HG03097 (cell line): ENCODE data around the gene CFAP107.

Source experiments
- ATAC-seq: cut with Tn5 transposase; IDR thresholded peaks from one replicate; pipeline ENCODE4 v1.9.1; 2021; ENCODE audit not compliant: unreplicated experiment, low FRiP score

The CFAP107 gene

GRCh38 chr1:12739613-12740012 is 6.4 kb upstream of the CFAP107 start:
- ATAC-seq = no peak

- no peak for ATAC-seq
Observed at GRCh38 chr1:12741946-12742345, 4.1 kb upstream of the CFAP107 start.

- ATAC-seq = no peak
Observed at GRCh38 chr1:12745126-12745991, 641 bp upstream of the CFAP107 start.

GRCh38 chr1:12748778-12749355 is 2.9 kb downstream of the CFAP107 start:
- no peak for ATAC-seq

- no peak for ATAC-seq
Observed at GRCh38 chr1:12754738-12755137, 8.7 kb downstream of the CFAP107 start.

- no peak for ATAC-seq
Observed at GRCh38 chr1:12756273-12756672, 10.3 kb downstream of the CFAP107 start.

DNA sequence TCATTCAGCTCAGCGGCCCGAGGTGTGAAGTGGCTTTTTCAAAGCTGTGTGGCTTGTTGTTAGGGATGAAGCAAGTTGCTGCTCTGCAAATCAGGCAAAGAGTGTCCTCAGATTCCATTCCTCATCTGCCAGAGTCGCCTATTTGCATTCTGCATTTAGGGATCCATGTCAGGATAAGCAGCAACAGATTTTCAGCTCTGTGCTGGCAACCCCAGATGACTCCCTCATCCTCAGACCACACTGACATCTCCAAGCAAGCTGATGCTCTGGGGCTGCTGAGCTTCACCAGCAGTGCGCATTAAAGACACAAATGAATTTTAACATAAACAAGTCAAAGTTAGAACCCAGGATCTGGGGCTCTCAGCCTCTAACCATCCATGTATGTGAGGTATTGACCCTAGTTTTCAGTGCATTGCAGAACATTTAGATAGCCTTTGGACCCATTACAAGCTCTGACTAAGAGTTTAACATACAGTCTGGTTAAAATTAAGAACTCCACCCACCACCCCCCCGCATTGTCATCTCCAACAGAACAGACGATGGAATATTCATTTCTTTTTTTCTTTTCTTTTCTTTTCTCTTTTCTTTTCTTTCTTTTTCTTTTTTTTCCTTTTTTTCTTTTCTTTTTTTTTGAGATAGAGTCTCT is 10.9 kb downstream of the CFAP107 start:
- ATAC-seq = no peak

GRCh38 chr1:12757836-12758235 is 11.8 kb downstream of the CFAP107 start:
- ATAC-seq = no peak

DNA sequence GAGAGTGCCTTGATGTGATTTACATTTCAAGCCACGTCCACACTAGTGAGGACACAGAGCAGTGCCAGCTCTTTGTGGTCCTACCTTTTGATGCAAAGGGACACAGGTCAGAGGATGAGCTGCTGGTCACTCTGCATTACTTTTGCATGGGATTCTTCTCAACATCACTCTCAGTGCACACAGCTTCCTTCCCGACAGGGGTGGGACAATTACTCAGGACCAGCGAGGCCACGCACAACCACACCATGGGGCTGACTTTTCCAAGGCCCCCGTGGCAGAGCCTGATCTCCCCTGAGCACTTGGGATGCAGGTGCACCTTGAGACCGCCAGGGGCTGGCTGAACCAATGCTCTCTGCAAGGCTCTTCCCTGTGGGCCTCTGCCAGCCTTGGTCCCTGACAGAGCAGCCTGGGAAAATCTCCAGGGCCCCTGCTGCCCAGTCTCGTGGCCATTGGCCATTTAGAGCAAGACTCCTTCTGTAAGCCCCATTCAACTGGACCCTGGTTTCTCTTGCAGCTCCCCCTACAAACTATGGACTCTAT is 14.3 kb downstream of the CFAP107 start:
- ATAC-seq = no peak

GRCh38 chr1:12761781-12762180 is 15.8 kb downstream of the CFAP107 start:
- ATAC-seq = no peak

DNA sequence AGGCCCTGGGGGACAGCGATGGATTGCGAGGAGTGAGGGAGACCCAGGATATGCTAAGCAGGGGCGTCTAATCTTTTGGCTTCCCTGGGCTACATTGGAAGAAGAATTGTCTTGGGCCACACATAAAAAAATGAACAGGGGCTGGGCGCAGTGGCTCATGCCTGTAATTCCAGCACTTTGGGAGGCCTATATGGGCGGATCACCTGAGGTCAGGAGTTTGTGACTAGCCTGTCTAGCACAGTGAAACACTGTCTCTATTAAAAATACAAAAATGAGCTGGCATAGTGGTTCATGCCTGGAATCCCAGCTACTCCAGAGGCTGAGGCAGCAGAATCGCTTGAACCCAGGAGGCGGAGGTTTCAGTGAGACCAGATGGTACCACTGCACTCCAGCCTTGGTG is 16.8 kb downstream of the CFAP107 start:
- ATAC-seq = no peak

DNA sequence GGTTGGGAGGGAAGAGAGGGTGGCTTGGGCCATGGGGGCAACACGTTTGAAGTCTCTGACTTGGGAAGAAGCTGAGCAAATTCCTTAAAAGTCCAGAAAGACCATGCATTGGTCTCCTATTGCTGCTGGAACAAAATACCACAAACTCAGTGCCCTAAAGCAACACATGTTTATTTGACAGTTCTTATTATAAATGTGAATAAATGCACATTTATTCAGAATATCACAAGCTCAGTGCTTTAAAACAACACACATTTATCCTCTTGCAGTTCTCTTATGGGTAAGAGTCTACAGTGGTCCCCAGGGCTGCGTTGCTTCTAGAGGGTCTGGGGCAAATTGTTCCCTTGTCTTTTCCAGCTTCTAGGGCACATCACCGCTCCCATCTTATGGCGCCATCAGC is 17.5 kb downstream of the CFAP107 start:
- ATAC-seq = no peak

DNA sequence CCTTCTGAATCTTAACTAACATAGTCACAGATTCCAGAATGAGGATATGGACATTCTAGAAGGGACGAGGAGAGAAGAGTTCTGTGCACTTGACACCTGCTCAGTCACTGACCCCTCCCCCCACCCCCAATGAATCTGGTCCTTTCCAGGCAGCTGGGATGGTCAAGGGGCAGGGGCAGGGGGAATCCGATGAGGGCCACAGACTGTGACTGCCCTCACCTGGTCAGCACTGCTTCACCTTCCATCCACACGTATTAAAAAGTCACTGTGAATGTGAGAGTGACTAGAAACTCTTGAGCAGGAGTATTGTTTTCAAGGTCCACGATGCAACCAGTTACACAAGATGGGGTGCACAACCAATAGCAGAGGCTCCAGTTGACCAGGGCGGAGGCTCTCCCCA is 18.0 kb downstream of the CFAP107 start:
- no peak for ATAC-seq

GRCh38 chr1:12769031-12769430 is 23.0 kb downstream of the CFAP107 start:
- ATAC-seq = no peak

DNA sequence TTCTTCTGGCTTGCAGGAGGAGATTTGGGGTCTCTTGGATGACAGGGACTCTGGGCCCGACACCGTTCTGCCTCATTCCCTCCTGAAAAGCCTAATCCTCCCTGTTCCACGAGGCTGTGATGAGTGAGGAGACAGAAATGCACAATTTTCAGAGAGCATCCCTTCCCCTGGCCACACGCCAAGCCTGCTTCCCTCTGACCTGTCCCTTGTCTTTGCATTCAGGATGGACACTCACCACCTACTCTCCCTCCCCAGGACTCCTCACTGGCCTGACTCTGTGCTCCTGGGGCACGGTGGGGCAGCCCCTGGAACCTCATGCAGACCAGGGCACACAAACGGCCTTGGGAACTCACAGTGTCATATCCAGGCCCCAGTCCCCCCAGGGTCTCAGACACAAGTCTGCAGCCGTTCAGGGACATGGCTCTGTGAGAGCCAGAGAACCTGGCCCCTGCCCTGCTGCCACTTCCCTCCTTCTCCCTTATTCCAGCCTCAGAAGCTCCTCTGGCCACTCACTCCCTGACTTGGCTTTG is 24.0 kb downstream of the CFAP107 start:
- ATAC-seq = no peak

- no peak for ATAC-seq
Observed at GRCh38 chr1:12770620-12771019, 24.6 kb downstream of the CFAP107 start.

DNA sequence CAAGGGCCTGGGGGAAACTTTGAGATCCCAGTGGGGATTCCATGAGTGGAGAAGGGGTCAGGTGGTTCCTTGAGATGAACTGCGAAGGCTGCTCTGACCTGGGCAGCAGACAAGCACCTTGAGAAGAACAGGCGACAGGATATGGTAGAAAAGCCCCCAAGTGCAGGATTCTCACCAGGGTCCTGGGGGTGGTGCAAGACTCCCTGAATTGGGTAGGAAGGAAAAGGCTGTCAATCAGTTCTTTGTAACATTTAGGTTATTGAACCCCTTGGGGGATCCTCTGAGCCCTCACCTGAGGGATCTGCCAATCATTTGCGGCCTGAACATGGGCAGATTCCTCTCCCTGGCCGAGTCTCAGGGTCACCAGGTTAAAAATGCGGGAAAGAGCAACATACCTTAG is 25.2 kb downstream of the CFAP107 start:
- ATAC-seq = no peak

GRCh38 chr1:12772520-12772919 is 26.5 kb downstream of the CFAP107 start:
- no peak for ATAC-seq

- ATAC-seq = no peak
Observed at GRCh38 chr1:12773438-12773837, 27.4 kb downstream of the CFAP107 start, which contains the start of gene PRAMEF12. Gene PRAMEF12 (plus strand): TSS chr1:12773738. CDS start chr1:12774868, 1,130 bp downstream.

DNA sequence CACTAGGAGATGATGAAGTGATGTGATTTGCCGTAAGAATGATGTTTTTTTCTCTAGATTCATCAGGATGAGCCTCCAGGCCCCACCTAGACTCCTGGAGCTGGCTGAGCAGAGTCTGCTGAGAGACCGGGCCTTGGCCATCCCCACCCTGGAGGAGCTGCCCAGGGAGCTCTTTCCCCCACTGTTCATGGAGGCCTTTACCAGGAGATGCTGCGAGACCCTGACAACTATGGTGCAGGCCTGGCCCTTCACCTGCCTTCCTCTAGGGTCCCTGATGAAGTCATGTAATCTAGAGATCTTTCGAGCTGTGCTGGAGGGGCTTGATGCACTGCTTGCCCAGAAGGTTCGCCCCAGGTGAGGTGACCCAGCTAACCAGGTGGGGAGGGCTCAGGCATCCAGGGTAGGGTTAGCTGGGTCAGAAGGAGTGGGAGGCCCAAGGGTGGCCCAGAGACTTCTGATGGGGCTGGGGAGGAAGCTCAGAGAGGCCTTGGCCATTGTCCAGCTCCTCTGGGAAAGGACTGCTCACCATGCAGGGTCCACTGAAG is 28.9 kb downstream of the CFAP107 start:
- no peak for ATAC-seq

DNA sequence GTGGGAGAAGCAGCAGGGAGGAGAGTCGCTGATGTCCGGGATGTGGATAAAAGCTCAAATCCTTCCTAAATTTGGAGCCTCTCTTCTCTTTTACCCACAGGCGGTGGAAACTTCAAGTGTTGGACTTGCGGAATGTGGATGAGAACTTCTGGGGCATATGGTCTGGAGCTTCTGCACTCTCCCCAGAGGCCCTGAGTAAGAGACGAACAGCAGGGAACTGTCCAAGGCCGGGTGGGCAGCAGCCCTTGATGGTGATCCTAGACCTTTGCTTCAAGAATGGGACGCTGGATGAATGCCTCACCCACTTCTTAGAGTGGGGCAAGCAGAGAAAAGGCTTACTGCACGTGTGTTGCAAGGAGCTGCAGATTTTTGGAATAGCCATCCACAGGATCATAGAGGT is 29.4 kb downstream of the CFAP107 start:
- ATAC-seq = no peak
